A673 (cell line): Measurements from ENCODE around the gene RPS8. TPM values are rescaled to one million over a fixed set of nuclear protein-coding genes. Genes with fewer than 3 reads are reported as not detected.
A peak's percentile ranks its signal among the peaks of the same experiment; 100 is the strongest.

ENCODE experiments used
- BruUV-seq: library from RNA; stranded (reverse); fragments of 400-500 nt; replicated peaks from 2 replicates; lab custom pipeline; 2021; lab: Mats Ljungman, UMichigan
- CTCF ChIA-PET: fragments of 300-600 bp; sonication (Branson Sonifier 250); formaldehyde crosslinking; loops from one replicate; lab custom pipeline; 2022; ENCODE audit warnings: antibody characterized with exemption; lab: Charles Lee
- POLR2A ChIA-PET: fragments of 300-600 bp; sonication (Branson Sonifier 250); formaldehyde crosslinking; loops from one replicate; lab custom pipeline; 2022; ENCODE audit warnings: antibody characterized with exemption; ENCODE audit not compliant: low non-redundant PET; lab: Charles Lee
- DNase-seq: peaks from one replicate; pipeline ENCODE4 v3.0.0-alpha.2; 2015; ENCODE audit warnings: low spot score
- H3K27ac ChIP-seq: fragments of 200-600 bp; sonication (generic); 2 replicates; pipeline ENCODE4 v1.5.1; 2016; ENCODE audit warnings: mixed run types, low read depth, mild to moderate bottlenecking, mixed read lengths, antibody characterized with exemption, low read length; ENCODE audit not compliant: poor library complexity, severe bottlenecking
- H3K27me3 ChIP-seq: fragments of 200-600 bp; sonication (generic); replicated peaks from 2 replicates; pipeline ENCODE4 v1.6.1; 2017; ENCODE audit warnings: mixed run types, low read depth, mild to moderate bottlenecking, mixed read lengths, antibody characterized with exemption, low read length; ENCODE audit not compliant: insufficient read depth, poor library complexity
- H3K36me3 ChIP-seq: fragments of 200-600 bp; sonication (generic); 2 replicates; pipeline ENCODE4 v1.6.1; 2016; ENCODE audit warnings: mixed run types, mild to moderate bottlenecking, mixed read lengths, antibody characterized with exemption, low read length; ENCODE audit not compliant: insufficient read depth, poor library complexity, severe bottlenecking
- H3K4me1 ChIP-seq: fragments of 200-600 bp; sonication (generic); 2 replicates; pipeline ENCODE4 v1.6.1; 2017; ENCODE audit warnings: mixed run types, mild to moderate bottlenecking, mixed read lengths, antibody characterized with exemption, low read length; ENCODE audit not compliant: insufficient read depth, poor library complexity, severe bottlenecking
- H3K4me3 ChIP-seq: fragments of 200-600 bp; sonication (generic); 2 replicates; pipeline ENCODE4 v1.5.1; 2016; ENCODE audit warnings: low read depth, mixed run types, mild to moderate bottlenecking, mixed read lengths, low read length; ENCODE audit not compliant: poor library complexity, severe bottlenecking
- H3K9me3 ChIP-seq: fragments of 200-600 bp; sonication (generic); 2 replicates; pipeline ENCODE4 v1.6.1; 2016; ENCODE audit warnings: mixed run types, low read depth, mild to moderate bottlenecking, mixed read lengths, antibody characterized with exemption, low read length; ENCODE audit not compliant: poor library complexity, severe bottlenecking
- CTCF ChIP-seq: fragments of 300-800, 200-600 bp; sonication (generic); conservative IDR thresholded peaks from 2 replicates; pipeline ENCODE4 v1.5.1; 2017; ENCODE audit warnings: low read depth, mild to moderate bottlenecking, antibody characterized with exemption, low read length, moderate library complexity, mixed read lengths
- EZH2 ChIP-seq: fragments of 200-600 bp; sonication (generic); IDR thresholded peaks from 2 replicates; pipeline ENCODE4 v1.6.1; 2017; ENCODE audit warnings: borderline replicate concordance, low read depth, mild to moderate bottlenecking, mixed read lengths, antibody characterized with exemption, low read length; ENCODE audit not compliant: poor library complexity, severe bottlenecking
- intact Hi-C: fragments of 100-400 bp; cut with micrococcal nuclease; formaldehyde crosslinking; loops from one replicate; pipeline ENCODE4 v1.10.0; 2022; ENCODE audit not compliant: unreplicated experiment
- total RNA-seq: library from RNA; stranded (reverse); gene quantifications from 2 replicates; pipeline ENCODE4 v1.2.3, GENCODE V29; 2021

RPS8 gene
- total RNA-seq, 1 experiment from 2014 or later: 1,734 TPM

- Histone ChIP-seq H3K9me3 (no peaks in the 10 kb centered on the region), H3K27ac (no peak overlapping the region), H3K27me3 (no peaks in the 10 kb centered on the region), H3K4me3 (peak overlapping the region; percentile 71), H3K36me3 (peaks cover 7% of the 10 kb centered on the region), H3K4me1 (peaks cover 6% of the 10 kb centered on the region)
- no peak for DNase-seq
- intact Hi-C loops: loop anchor here (10.0 kb wide), 1 partner anchor 503 kb away; no protein-coding TSS in a partner anchor
- BruUV-seq: no TSS peak
- POLR2A ChIA-PET: no interaction called here
- CTCF ChIA-PET: no interaction called here
- TF ChIP-seq CTCF (no peak), EZH2 (no peak)
These were observed 26.4 kb downstream of the RPS8 start for GRCh38 chr1:44801491-44802305.

- BruUV-seq: no TSS peak
- TF ChIP-seq CTCF (no peak), EZH2 (no peak)
- CTCF ChIA-PET: no interaction called here
- intact Hi-C loops: loop anchor here (10.0 kb wide), 1 partner anchor 502 kb away; no protein-coding TSS in a partner anchor
- Histone ChIP-seq H3K9me3 (no peaks in the 10 kb centered on the region), H3K36me3 (peaks cover 9% of the 10 kb centered on the region), H3K4me3 (no peak overlapping the region), H3K27ac (no peak overlapping the region), H3K4me1 (peaks cover 14% of the 10 kb centered on the region), H3K27me3 (no peaks in the 10 kb centered on the region)
- POLR2A ChIA-PET: no interaction called here
- DNase-seq: no peak
These were observed 27.1 kb downstream of the RPS8 start for GRCh38 chr1:44802306-44803061.

- no peaks in the 10 kb centered on the region for H3K27me3 ChIP-seq
- CTCF ChIA-PET: no interaction called here
- H3K36me3 ChIP-seq: peaks cover 9% of the 10 kb centered on the region
- H3K9me3 ChIP-seq: no peaks in the 10 kb centered on the region
- POLR2A ChIA-PET: no interaction called here
- intact Hi-C loops: loop anchor here (10.0 kb wide), 1 partner anchor 502 kb away; no protein-coding TSS in a partner anchor
- no peak for DNase-seq
- peak overlapping the region; percentile 23 for H3K27ac ChIP-seq
- BruUV-seq: no TSS peak
- TF ChIP-seq CTCF (no peak), EZH2 (no peak)
- H3K4me1 ChIP-seq: peaks cover 19% of the 10 kb centered on the region
- no peak overlapping the region for H3K4me3 ChIP-seq
These were observed 27.6 kb downstream of the RPS8 start for GRCh38 chr1:44803062-44803311.
